ENCODE results near the gene MRPL24. TPM values are rescaled to one million over a fixed set of nuclear protein-coding genes. Genes with fewer than 3 reads are reported as not detected.
A peak's percentile ranks its signal among the peaks of the same experiment; 100 is the strongest.

The MRPL24 gene
- total and polyA plus RNA-seq, 2 of the 13 experiments (the other 11 are each of a cell fraction or from before 2014, with no cell fraction given) = 38.1 to 42.9 TPM

DNA sequence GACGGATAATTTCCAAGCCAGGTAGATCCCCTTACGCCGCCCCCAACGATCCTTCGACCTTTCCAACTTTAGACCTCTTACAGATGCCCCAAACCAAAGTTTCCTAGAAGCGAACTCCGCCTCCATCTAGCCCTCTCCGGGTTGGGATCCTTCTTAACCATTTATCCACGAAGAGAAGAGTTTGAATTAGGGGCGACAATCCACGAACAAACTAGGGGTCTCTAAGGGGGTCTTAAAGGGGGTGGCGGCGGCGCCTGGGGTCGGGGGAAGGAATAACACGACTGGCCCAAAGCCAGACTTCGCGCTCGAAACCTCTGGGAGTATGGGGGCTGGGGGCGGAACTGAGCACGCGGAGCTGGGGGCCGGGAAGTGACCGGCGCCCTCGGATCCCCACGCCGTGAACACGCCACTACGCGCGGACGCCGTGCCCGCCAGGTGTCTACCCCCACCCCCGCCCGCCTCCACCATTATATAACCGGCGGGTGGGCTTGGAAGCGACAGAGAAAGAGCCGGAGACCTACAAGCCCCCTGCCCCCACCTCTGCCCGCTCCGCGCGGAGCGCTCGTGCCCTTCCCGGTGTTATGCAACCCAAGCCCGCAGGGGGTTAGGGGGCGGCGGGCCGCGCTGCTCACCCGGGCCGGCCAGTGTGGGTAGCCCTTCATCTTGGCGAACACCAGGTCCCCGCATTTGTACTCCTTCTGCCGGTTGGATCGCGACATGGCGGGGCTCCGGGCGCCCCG lies 10.0 kb upstream of the MRPL24 start:
- BruUV-seq (replicated peaks) = no TSS peak
- CTCF ChIA-PET (ENCODE audit: low intra/inter-chr PET ratio, low total read pairs) = no interaction called here
- no peak for DNase-seq (ENCODE audit: low spot score)
- TF ChIP-seq, protein P1, sequence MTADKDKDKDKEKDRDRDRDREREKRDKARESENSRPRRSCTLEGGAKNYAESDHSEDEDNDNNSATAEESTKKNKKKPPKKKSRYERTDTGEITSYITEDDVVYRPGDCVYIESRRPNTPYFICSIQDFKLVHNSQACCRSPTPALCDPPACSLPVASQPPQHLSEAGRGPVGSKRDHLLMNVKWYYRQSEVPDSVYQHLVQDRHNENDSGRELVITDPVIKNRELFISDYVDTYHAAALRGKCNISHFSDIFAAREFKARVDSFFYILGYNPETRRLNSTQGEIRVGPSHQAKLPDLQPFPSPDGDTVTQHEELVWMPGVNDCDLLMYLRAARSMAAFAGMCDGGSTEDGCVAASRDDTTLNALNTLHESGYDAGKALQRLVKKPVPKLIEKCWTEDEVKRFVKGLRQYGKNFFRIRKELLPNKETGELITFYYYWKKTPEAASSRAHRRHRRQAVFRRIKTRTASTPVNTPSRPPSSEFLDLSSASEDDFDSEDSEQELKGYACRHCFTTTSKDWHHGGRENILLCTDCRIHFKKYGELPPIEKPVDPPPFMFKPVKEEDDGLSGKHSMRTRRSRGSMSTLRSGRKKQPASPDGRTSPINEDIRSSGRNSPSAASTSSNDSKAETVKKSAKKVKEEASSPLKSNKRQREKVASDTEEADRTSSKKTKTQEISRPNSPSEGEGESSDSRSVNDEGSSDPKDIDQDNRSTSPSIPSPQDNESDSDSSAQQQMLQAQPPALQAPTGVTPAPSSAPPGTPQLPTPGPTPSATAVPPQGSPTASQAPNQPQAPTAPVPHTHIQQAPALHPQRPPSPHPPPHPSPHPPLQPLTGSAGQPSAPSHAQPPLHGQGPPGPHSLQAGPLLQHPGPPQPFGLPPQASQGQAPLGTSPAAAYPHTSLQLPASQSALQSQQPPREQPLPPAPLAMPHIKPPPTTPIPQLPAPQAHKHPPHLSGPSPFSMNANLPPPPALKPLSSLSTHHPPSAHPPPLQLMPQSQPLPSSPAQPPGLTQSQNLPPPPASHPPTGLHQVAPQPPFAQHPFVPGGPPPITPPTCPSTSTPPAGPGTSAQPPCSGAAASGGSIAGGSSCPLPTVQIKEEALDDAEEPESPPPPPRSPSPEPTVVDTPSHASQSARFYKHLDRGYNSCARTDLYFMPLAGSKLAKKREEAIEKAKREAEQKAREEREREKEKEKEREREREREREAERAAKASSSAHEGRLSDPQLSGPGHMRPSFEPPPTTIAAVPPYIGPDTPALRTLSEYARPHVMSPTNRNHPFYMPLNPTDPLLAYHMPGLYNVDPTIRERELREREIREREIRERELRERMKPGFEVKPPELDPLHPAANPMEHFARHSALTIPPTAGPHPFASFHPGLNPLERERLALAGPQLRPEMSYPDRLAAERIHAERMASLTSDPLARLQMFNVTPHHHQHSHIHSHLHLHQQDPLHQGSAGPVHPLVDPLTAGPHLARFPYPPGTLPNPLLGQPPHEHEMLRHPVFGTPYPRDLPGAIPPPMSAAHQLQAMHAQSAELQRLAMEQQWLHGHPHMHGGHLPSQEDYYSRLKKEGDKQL (CRISPR knock-in tag; IDR thresholded peaks at IDR 0.05; ENCODE audit: low read depth) = 0 out of 2 replicates have a peak, but pooled peaks have one; percentile 4
- 0 out of 2 replicates have a peak, but pooled peaks have one; percentile 9 for TF ChIP-seq RAD21 (CRISPR knock-in tag; IDR thresholded peaks at IDR 0.05)
- TF ChIP-seq ZNF430 (CRISPR knock-in tag; IDR thresholded peaks at IDR 0.05) = 0 out of 2 replicates have a peak, but pooled peaks have one; percentile 23
- peak; percentile 16; the same call in 1 of the 2 replicates for TF ChIP-seq ZNF235 (CRISPR knock-in tag; IDR thresholded peaks at IDR 0.05; ENCODE audit: borderline replicate concordance)
- 0 out of 2 replicates have a peak, but pooled peaks have one; percentile 38 for TF ChIP-seq DMAP1 (CRISPR knock-in tag; IDR thresholded peaks at IDR 0.05)
- TF ChIP-seq NRL (CRISPR knock-in tag; IDR thresholded peaks at IDR 0.05; ENCODE audit: borderline replicate concordance) = 0 out of 2 replicates have a peak, but pooled peaks have one; percentile 18
- peak; percentile 10; the same call in 1 of the 2 replicates for TF ChIP-seq DR1 (CRISPR knock-in tag; IDR thresholded peaks at IDR 0.05)
- TF ChIP-seq, protein P2, sequence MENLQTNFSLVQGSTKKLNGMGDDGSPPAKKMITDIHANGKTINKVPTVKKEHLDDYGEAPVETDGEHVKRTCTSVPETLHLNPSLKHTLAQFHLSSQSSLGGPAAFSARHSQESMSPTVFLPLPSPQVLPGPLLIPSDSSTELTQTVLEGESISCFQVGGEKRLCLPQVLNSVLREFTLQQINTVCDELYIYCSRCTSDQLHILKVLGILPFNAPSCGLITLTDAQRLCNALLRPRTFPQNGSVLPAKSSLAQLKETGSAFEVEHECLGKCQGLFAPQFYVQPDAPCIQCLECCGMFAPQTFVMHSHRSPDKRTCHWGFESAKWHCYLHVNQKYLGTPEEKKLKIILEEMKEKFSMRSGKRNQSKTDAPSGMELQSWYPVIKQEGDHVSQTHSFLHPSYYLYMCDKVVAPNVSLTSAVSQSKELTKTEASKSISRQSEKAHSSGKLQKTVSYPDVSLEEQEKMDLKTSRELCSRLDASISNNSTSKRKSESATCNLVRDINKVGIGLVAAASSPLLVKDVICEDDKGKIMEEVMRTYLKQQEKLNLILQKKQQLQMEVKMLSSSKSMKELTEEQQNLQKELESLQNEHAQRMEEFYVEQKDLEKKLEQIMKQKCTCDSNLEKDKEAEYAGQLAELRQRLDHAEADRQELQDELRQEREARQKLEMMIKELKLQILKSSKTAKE (CRISPR knock-in tag; IDR thresholded peaks at IDR 0.05; ENCODE audit: borderline replicate concordance) = no peak
- TF ChIP-seq, protein P3, sequence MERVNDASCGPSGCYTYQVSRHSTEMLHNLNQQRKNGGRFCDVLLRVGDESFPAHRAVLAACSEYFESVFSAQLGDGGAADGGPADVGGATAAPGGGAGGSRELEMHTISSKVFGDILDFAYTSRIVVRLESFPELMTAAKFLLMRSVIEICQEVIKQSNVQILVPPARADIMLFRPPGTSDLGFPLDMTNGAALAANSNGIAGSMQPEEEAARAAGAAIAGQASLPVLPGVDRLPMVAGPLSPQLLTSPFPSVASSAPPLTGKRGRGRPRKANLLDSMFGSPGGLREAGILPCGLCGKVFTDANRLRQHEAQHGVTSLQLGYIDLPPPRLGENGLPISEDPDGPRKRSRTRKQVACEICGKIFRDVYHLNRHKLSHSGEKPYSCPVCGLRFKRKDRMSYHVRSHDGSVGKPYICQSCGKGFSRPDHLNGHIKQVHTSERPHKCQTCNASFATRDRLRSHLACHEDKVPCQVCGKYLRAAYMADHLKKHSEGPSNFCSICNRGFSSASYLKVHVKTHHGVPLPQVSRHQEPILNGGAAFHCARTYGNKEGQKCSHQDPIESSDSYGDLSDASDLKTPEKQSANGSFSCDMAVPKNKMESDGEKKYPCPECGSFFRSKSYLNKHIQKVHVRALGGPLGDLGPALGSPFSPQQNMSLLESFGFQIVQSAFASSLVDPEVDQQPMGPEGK (CRISPR knock-in tag; IDR thresholded peaks at IDR 0.05) = peak; percentile 78
- peak; percentile 37 for TF ChIP-seq TAF15 (IDR thresholded peaks at IDR 0.05; ENCODE audit: low read depth, low read length, poor library complexity, severe bottlenecking)
- TF ChIP-seq ZBTB7B (CRISPR knock-in tag; IDR thresholded peaks at IDR 0.05) = 0 out of 2 replicates have a peak, but pooled peaks have one; percentile 19

More for the DNA sequence above, 10.0 kb upstream of the MRPL24 start:
- WGBS (ENCODE audit: low lambda C conversion rate) = under 1% methylated on average over 26 of the region's 64 CpGs
- H3K4me3 ChIP-seq (replicated peaks in 1 of 3; ENCODE audit: insufficient read depth in 1 of 3, low read depth in 2 of 3, low read length in 3 of 3) = peak overlapping the region; percentile 87 to 90 (median 88)
- H2AFZ ChIP-seq (ENCODE audit: low read length) = no peak overlapping the region
- FAIRE-seq (no peak), ATAC-seq (no peak)
- H3K9me3 ChIP-seq (ENCODE audit: low read length) = no peaks in the 10 kb centered on the region
- peaks cover 62% of the 10 kb centered on the region for H3K79me2 ChIP-seq (ENCODE audit: insufficient read depth, low read length)
- no peaks in the 10 kb centered on the region for H3K36me3 ChIP-seq (replicated peaks in 1 of 2; ENCODE audit: control insufficient read depth in 1 of 2, insufficient read depth in 2 of 2, low read length in 2 of 2)
- H3K9ac ChIP-seq (ENCODE audit: insufficient read depth, low read depth, low read length) = peak overlapping the region; percentile 95
- in situ Hi-C loops (cut with HindIII; ENCODE audit: extremely low pct_ligation_motif_present, low pct_unique_long_range_greater_than_20kb) (no loop called here), intact Hi-C loops (cut with micrococcal nuclease; ENCODE audit: unreplicated experiment) (loop anchor here (1.0 kb wide), 1 partner anchor 16 kb away; the partner anchor contains the start of gene PRCC)
- peak overlapping the region; percentile 100 for H3K27ac ChIP-seq (ENCODE audit: extremely low read length, insufficient read depth, low read length)
- H3K27me3 ChIP-seq (ENCODE audit: control insufficient read depth in 1 of 2, insufficient read depth in 2 of 2, low read length in 2 of 2) = no peaks in the 10 kb centered on the region; a peak in 1 of 5 replicates
- peaks cover 48% of the 10 kb centered on the region for H3K4me1 ChIP-seq (ENCODE audit: insufficient read depth, low read length)
- POLR2A ChIA-PET = interaction anchor here (1.0 to 4.5 kb wide), 6 partner anchors 9 to 23 kb away, joined by 4 to 67 read pairs (median 32); partner anchors contain the start of genes ISG20L2, METTL25B, MRPL24 and PRCC
- H4K20me1 ChIP-seq (ENCODE audit: insufficient read depth, low read length) = peaks cover 8% of the 10 kb centered on the region
- peak overlapping the region; percentile 98 for H3K4me2 ChIP-seq (ENCODE audit: low read depth, low read length)

All from HepG2 (cell line).